Small intestine (tissue), 7 donors: ENCODE results near the gene CACNB4. TPM values are rescaled to one million over a fixed set of nuclear protein-coding genes. Genes with fewer than 3 reads are reported as not detected.

Experiments used
- DNase-seq, 2 donors: peaks; one replicate each; pipeline versions ENCODE4 v3.0.0 to v3.0.0-alpha.2; 2013
- FAIRE-seq: peaks from 2 replicates; lab custom pipeline; 2012; peaks lifted over from hg19 to GRCh38; lab: Jason Lieb, UNC
- H3K27ac ChIP-seq, 3 donors: one replicate each; pipeline ENCODE4 v1.5.1; 2013; ENCODE audit warnings: low read length in 2 of 3, mild to moderate bottlenecking in 2 of 3, control low read depth in 1 of 3, inconsistent platforms in 1 of 3, low read depth in 1 of 3, moderate library complexity in 1 of 3
- H3K27me3 ChIP-seq, 3 donors: one replicate each; pipeline ENCODE4 v1.6.1; 2013; ENCODE audit warnings: low read length in 3 of 3, inconsistent platforms in 1 of 3; ENCODE audit not compliant: control insufficient read depth in 3 of 3, insufficient read depth in 3 of 3
- H3K36me3 ChIP-seq, 3 donors: one replicate each; pipeline ENCODE4 v1.6.1; 2013; ENCODE audit warnings: low read length in 3 of 3, inconsistent platforms in 1 of 3, low read depth in 1 of 3, mild to moderate bottlenecking in 1 of 3, moderate library complexity in 1 of 3; ENCODE audit not compliant: control insufficient read depth in 3 of 3, insufficient read depth in 2 of 3
- H3K4me1 ChIP-seq, 3 donors: one replicate each; pipeline ENCODE4 v1.6.1; 2013; ENCODE audit warnings: low read length in 2 of 3, inconsistent platforms in 1 of 3, low read depth in 1 of 3, mild to moderate bottlenecking in 1 of 3, moderate library complexity in 1 of 3; ENCODE audit not compliant: control insufficient read depth in 3 of 3, insufficient read depth in 2 of 3
- H3K4me3 ChIP-seq, 3 donors: one replicate each; pipeline ENCODE4 v1.5.1; 2013; ENCODE audit warnings: low read length in 3 of 3, control low read depth in 1 of 3, inconsistent platforms in 1 of 3, low read depth in 1 of 3, mild to moderate bottlenecking in 1 of 3, moderate library complexity in 1 of 3
- H3K9me3 ChIP-seq, 2 donors: one replicate each; pipeline ENCODE4 v1.6.1; 2013; ENCODE audit warnings: low read depth in 1 of 2, low read length in 1 of 2; ENCODE audit not compliant: control insufficient read depth in 2 of 2, insufficient read depth in 1 of 2
- WGBS, 3 donors: extraction: QIAGEN DNeasy Blood & Tissue Kit; methylation state at CpG; one replicate each; pipeline ENCODE4 v1.1.7; 2013; 5-methylcytosine and 5-hydroxymethylcytosine counted together
- polyA plus RNA-seq, 4 donors: library from polyadenylated mRNA; stranded (reverse) in 3 of 4; unstranded in 1 of 4; fragments of 200-250 nt in 3 of 4; fragments of 120-200 nt in 1 of 4; gene quantifications; one replicate each; pipeline versions ENCODE4 v1.2.1 to v1.2.3, GENCODE V29; 2013
- donor health status: healthy with polysubstance abuse.
- donor health status: control.
- donor health status: control.
- donor health status: Bipolar disorder and iron deficiency.
- donor health status: healthy.

CACNB4 gene
- polyA plus RNA-seq, 4 donors = 0.27 to 1.3 (median 0.27) TPM; not detected in 1

DNA sequence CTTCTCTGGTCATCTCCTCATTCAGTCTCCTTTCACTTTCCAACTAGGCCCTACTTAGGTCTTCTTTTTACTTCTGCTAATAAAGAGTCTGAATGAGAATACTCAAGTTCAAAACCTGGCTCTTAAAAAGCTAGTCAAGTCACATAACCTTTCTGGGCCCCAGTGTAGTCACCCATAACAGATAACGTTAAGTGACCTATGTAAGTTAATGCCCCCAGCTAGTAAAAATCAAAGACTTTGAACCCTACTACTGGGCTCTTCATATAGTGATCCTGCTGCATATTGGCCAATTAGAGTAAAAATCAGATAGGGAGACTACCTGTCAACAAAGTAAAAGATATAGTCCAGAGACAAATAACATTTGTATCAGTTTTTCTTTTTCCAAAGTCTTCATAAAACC, 288.4 kb downstream of the CACNB4 start:
- DNase-seq = peak; percentile 53 to 70
- H3K4me3 ChIP-seq = no peak overlapping the region
- H3K36me3 ChIP-seq = peaks cover 2 to 15% (median 8%) of the 10 kb centered on the region in 3 donors
- H3K9me3 ChIP-seq = peaks cover 0 to 3% of the 10 kb centered on the region in 2 donors
- FAIRE-seq = no peak
- peak overlapping the region in 2 of 3 donors; percentile 15 to 20 for H3K27ac ChIP-seq
- no peaks in the 10 kb centered on the region for H3K27me3 ChIP-seq
- H3K4me1 ChIP-seq = peaks cover 0 to 8% (median 0%) of the 10 kb centered on the region in 3 donors
- WGBS, 3 donors = 19 to 69% (median 57%) methylated on average over 1 of the region's 1 CpG

GRCh38 chr2:151809073-151809383, 289.8 kb downstream of the CACNB4 start:
- H3K4me3 ChIP-seq = no peak overlapping the region
- FAIRE-seq (no peak), DNase-seq (no peak)
- H3K36me3 ChIP-seq = peaks cover 2 to 13% (median 10%) of the 10 kb centered on the region in 3 donors
- H3K27ac ChIP-seq = peak overlapping the region in 1 of 3 donors; percentile 3
- H3K9me3 ChIP-seq = peaks cover 0 to 3% of the 10 kb centered on the region in 2 donors
- peaks cover 0 to 8% (median 0%) of the 10 kb centered on the region in 3 donors for H3K4me1 ChIP-seq
- 81 to 94% (median 90%) methylated on average over 1 of the region's 1 CpG for WGBS, 3 donors
- H3K27me3 ChIP-seq = no peaks in the 10 kb centered on the region

DNA sequence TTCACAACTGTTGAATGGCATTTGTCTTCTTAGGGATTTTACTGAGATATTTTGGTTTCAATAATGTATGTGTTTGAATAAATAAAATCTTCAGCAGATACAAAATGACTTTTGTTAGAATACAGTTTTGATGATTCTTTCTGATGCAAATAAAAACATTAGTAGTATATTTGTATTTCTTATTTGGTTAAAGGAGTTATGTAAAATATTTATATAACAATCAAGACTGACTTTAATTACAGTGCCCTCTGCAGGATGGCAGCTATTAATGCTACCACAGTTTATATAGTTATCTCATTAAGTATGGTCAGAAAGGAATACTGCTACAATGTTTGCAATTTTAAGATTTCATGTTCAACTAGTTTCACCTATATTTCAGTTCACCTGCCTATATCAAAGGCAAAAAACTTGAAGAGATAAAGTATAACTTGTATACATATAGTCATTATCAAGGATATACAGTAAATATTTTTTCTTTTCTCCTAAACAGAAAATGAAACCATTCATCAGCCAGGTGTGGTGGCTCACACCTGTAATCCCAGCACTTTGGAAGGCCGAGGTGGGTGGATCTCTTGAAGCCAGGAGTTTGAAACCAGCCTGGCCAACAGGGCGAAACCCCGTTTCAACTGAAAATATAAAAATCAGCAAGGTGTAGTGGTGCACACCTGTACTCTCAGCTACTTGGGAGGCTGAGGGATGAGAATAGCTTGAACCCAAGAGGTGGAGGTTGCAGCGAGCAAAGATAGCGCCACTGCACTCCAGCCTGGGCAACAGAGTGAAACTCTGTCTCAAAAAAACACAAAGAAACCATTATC, 290.4 kb downstream of the CACNB4 start:
- H3K4me1 ChIP-seq = peaks cover 0 to 8% (median 0%) of the 10 kb centered on the region in 3 donors
- peak overlapping the region in 1 of 3 donors; percentile 3 for H3K27ac ChIP-seq
- peak; percentile 26 to 39 for DNase-seq
- H3K36me3 ChIP-seq = peaks cover 2 to 14% (median 10%) of the 10 kb centered on the region in 3 donors
- H3K27me3 ChIP-seq = no peaks in the 10 kb centered on the region
- 73 to 86% (median 80%) methylated on average over 5 of the region's 5 CpGs for WGBS, 3 donors
- peaks cover 0 to 3% of the 10 kb centered on the region in 2 donors for H3K9me3 ChIP-seq
- peak; percentile 30 for FAIRE-seq
- no peak overlapping the region for H3K4me3 ChIP-seq

DNA sequence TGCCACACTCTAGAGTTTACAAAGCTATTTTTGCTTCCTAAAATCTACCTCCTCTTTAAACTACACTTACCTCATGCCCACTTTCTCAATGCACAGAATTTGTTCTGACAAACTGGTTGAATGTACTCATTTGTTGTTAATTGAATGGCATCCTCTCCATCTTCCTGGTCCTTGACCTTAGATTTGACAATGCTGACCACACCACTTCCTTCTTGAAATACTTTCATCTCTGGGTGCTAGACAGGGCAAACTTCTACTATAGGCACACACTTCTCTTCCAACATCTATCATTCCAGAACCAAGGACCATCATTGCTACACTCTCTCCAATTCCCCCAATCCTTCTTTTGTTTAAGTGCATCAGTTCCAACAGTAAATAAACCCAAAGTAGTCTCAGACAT, 292.9 kb downstream of the CACNB4 start:
- DNase-seq (no peak), FAIRE-seq (no peak)
- Histone ChIP-seq H3K9me3 (no peaks in the 10 kb centered on the region), H3K4me3 (no peak overlapping the region), H3K27me3 (no peaks in the 10 kb centered on the region), H3K36me3 (peaks cover 0 to 10% (median 9%) of the 10 kb centered on the region in 3 donors), H3K4me1 (peaks cover 0 to 8% (median 0%) of the 10 kb centered on the region in 3 donors), H3K27ac (no peak overlapping the region)

DNA sequence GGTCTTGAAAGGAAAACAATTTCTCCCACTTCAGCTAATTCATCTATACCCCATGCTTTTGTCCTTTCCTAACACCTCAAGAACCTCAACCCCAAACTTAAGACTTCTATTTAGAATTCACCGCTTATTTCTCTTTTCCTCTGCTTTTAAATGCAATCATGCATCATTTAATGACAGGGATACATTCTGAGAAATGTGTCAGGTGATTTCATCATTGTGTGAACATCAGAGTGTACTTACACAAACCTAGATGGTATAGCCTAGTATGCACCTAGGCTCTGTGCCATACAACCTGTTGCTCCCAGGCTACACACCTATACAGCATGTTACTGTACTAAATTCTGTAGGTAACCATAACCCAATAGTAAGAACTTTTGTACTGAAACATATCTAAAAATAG, 293.5 kb downstream of the CACNB4 start:
- no peaks in the 10 kb centered on the region for H3K27me3 ChIP-seq
- H3K4me1 ChIP-seq = peaks cover 0 to 8% (median 0%) of the 10 kb centered on the region in 3 donors
- no peaks in the 10 kb centered on the region for H3K9me3 ChIP-seq
- 90 to 100% (median 96%) methylated on average over 1 of the region's 1 CpG for WGBS, 3 donors
- H3K36me3 ChIP-seq = peaks cover 0 to 10% (median 9%) of the 10 kb centered on the region in 3 donors
- no peak overlapping the region for H3K4me3 ChIP-seq
- H3K27ac ChIP-seq = no peak overlapping the region
- FAIRE-seq (no peak), DNase-seq (no peak)

DNA sequence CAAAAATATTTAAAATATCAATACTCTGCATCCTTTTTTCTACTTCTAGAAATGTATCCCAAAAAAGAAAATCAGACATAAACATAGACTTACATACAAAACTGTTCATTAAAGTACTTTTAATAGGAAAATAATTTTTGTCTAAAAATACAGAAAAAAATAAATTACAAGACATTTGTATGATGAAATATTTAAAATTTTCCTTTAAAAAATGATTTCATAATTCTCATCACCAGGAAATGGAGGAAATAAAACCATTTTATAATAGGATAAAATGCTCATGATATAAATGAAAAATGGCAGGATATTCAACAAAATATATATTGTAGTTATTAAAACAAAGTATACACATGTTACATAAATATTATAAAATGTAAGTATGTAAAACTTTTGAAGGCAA, 295.0 kb downstream of the CACNB4 start:
- DNase-seq (no peak), FAIRE-seq (peak; percentile 44)
- no peaks in the 10 kb centered on the region for H3K27me3 ChIP-seq
- H3K27ac ChIP-seq = no peak overlapping the region
- peaks cover 0 to 9% (median 6%) of the 10 kb centered on the region in 3 donors for H3K36me3 ChIP-seq
- peaks cover 0 to 3% (median 0%) of the 10 kb centered on the region in 3 donors for H3K4me1 ChIP-seq
- H3K4me3 ChIP-seq = no peak overlapping the region
- H3K9me3 ChIP-seq = no peaks in the 10 kb centered on the region

- Histone ChIP-seq H3K36me3 (peaks cover 0 to 9% (median 6%) of the 10 kb centered on the region in 3 donors), H3K27me3 (no peaks in the 10 kb centered on the region), H3K4me3 (no peak overlapping the region), H3K9me3 (no peaks in the 10 kb centered on the region), H3K27ac (no peak overlapping the region), H3K4me1 (no peaks in the 10 kb centered on the region)
- FAIRE-seq (no peak), DNase-seq (no peak)
- WGBS, 3 donors = 89 to 97% (median 92%) methylated on average over 2 of the region's 2 CpGs
Measured at GRCh38 chr2:151802315-151802714, 296.5 kb downstream of the CACNB4 start.

- 93 to 95% (median 94%) methylated on average over 3 of the region's 3 CpGs for WGBS, 3 donors
- Histone ChIP-seq H3K9me3 (no peaks in the 10 kb centered on the region), H3K27ac (no peak overlapping the region), H3K4me1 (no peaks in the 10 kb centered on the region), H3K36me3 (peaks cover 0 to 6% (median 2%) of the 10 kb centered on the region in 3 donors), H3K4me3 (no peak overlapping the region), H3K27me3 (no peaks in the 10 kb centered on the region)
- FAIRE-seq = no peak
- no peak for DNase-seq
Measured at GRCh38 chr2:151799886-151800292, 299.0 kb downstream of the CACNB4 start.
